CD4-positive, alpha-beta T cell (primary cell): ENCODE results near the gene ALPG. TPM values are rescaled to one million over a fixed set of nuclear protein-coding genes. Genes with fewer than 3 reads are reported as not detected.

Source experiments
- ATAC-seq: fragments of 200-7000 bp; cut with Tn5 transposase; one replicate; pipeline ENCODE4 v1.10.0; 2022; ENCODE audit warnings: mild to moderate bottlenecking; ENCODE audit not compliant: poor library complexity
- CTCF ChIA-PET: fragments of 350-600 bp; sonication (Branson Sonifier 250); formaldehyde crosslinking; loops from one replicate; lab custom pipeline; 2021; ENCODE audit warnings: antibody characterized with exemption, inconsistent platforms; lab: Charles Lee
- POLR2A ChIA-PET: fragments of 350-600 bp; sonication (Branson Sonifier 250); formaldehyde crosslinking; loops from one replicate; lab custom pipeline; 2021; ENCODE audit warnings: antibody characterized with exemption, inconsistent platforms; lab: Charles Lee
- DNase-seq, 14 experiments: peaks; one replicate each; pipeline ENCODE4 v3.0.0-alpha.2; 2013 to 2020; ENCODE audit warnings: mixed read lengths in 2 of 14
- H3K27ac ChIP-seq, 2 donors: one replicate each; pipeline versions ENCODE4 v1.5.1 to v1.7.0; 2013; ENCODE audit warnings: low read length in 2 of 2, low read depth in 1 of 2, mild to moderate bottlenecking in 1 of 2
- H3K27me3 ChIP-seq, 2 experiments: 1 replicate in 1 of 2; 2 replicates in 1 of 2; pipeline versions ENCODE4 v1.6.1 to v1.7.0; 2013; ENCODE audit warnings: low read length in 2 of 2, control low read depth in 1 of 2, mild to moderate bottlenecking in 1 of 2, moderate library complexity in 1 of 2; ENCODE audit not compliant: insufficient read depth in 2 of 2, control insufficient read depth in 1 of 2
- H3K36me3 ChIP-seq: one replicate; pipeline ENCODE4 v1.6.1; 2013; ENCODE audit warnings: low read length, control low read depth; ENCODE audit not compliant: insufficient read depth
- H3K4me1 ChIP-seq: one replicate; pipeline ENCODE4 v1.6.1; 2013; ENCODE audit warnings: low read length, control low read depth; ENCODE audit not compliant: insufficient read depth
- H3K4me3 ChIP-seq: one replicate; pipeline ENCODE4 v1.5.1; 2013; ENCODE audit warnings: mild to moderate bottlenecking, low read length, moderate library complexity
- H3K9me3 ChIP-seq, 2 experiments: 1 replicate in 1 of 2; 2 replicates in 1 of 2; pipeline versions ENCODE4 v1.6.1 to v1.7.0; 2013; ENCODE audit warnings: low read length in 2 of 2, mild to moderate bottlenecking in 2 of 2, control low read depth in 1 of 2, moderate library complexity in 1 of 2; ENCODE audit not compliant: control insufficient read depth in 1 of 2, insufficient read depth in 1 of 2
- H3K27ac Mint-ChIP-seq: one replicate; pipeline ENCODE4 v1.8.0; 2020; ENCODE audit warnings: mixed read lengths
- H3K27me3 Mint-ChIP-seq: one replicate; pipeline ENCODE4 v1.8.0; 2021; ENCODE audit warnings: mixed read lengths
- H3K36me3 Mint-ChIP-seq: one replicate; pipeline ENCODE4 v1.8.0; 2021; ENCODE audit warnings: low read depth, mixed read lengths
- H3K4me1 Mint-ChIP-seq: one replicate; pipeline ENCODE4 v1.8.0; 2021; ENCODE audit warnings: low read depth, mixed read lengths
- H3K4me3 Mint-ChIP-seq: one replicate; pipeline ENCODE4 v1.8.0; 2020; ENCODE audit warnings: mild to moderate bottlenecking, mixed read lengths
- H3K9me3 Mint-ChIP-seq: one replicate; pipeline ENCODE4 v1.8.0; 2020; ENCODE audit warnings: mixed read lengths
- CTCF ChIP-seq: fragments of 200-600 bp; IDR thresholded peaks from one replicate; pipeline ENCODE4 v1.8.0; 2022; ENCODE audit warnings: antibody characterized with exemption, mild to moderate bottlenecking
- intact Hi-C, 2 experiments: fragments of 100-400 bp; cut with DNase I in 1 of 2; cut with micrococcal nuclease in 1 of 2; formaldehyde crosslinking; loops; one replicate each; pipeline versions ENCODE4 v1.15.1 to v1.9.0; 2023 to 2025; cut with DNase I, micrococcal nuclease
- total RNA-seq, 174 experiments: library from RNA in 2 of 174; stranded (reverse) in 2 of 174; gene quantifications; one replicate each; pipeline ENCODE4 v1.2.3 and lab custom pipeline; 2021 to 2026

The ALPG gene
- total RNA-seq, 2 experiments from 2014 or later = not detected

- intact Hi-C loops = no loop called here
- no peak for TF ChIP-seq CTCF
- Histone ChIP-seq H3K27ac (no peak overlapping the region), H3K4me3 (no peak overlapping the region), H3K9me3 (peaks cover 0 to 21% of the 10 kb centered on the region in 2 experiments), H3K4me1 (peaks cover 23% of the 10 kb centered on the region), H3K36me3 (no peaks in the 10 kb centered on the region), H3K27me3 (peaks cover 47 to 52% of the 10 kb centered on the region in 2 experiments)
- no peak for ATAC-seq
- Mint-ChIP-seq H3K9me3 (peaks cover 3% of the 10 kb centered on the region), H3K4me1 (peaks cover 10% of the 10 kb centered on the region), H3K36me3 (no peaks in the 10 kb centered on the region), H3K27ac (no peak overlapping the region), H3K27me3 (peaks cover 62% of the 10 kb centered on the region), H3K4me3 (peak overlapping the region; percentile 34)
- POLR2A ChIA-PET = no interaction called here
- CTCF ChIA-PET = no interaction called here
- no peak for DNase-seq
Observed at GRCh38 chr2:232418466-232419244, 12.0 kb downstream of the ALPG start.

GRCh38 chr2:232419245-232420072 lies 12.8 kb downstream of the ALPG start:
- peaks cover 3% of the 10 kb centered on the region for H3K9me3 Mint-ChIP-seq
- H3K27ac Mint-ChIP-seq = no peak overlapping the region
- H3K27me3 Mint-ChIP-seq = peaks cover 60% of the 10 kb centered on the region
- Histone ChIP-seq H3K27ac (no peak overlapping the region), H3K36me3 (no peaks in the 10 kb centered on the region), H3K4me3 (no peak overlapping the region), H3K27me3 (peaks cover 47 to 53% of the 10 kb centered on the region in 2 experiments), H3K4me1 (peaks cover 23% of the 10 kb centered on the region), H3K9me3 (peaks cover 0 to 21% of the 10 kb centered on the region in 2 experiments)
- ChIA-PET CTCF (no interaction called here), POLR2A (no interaction called here)
- intact Hi-C loops = no loop called here
- H3K4me1 Mint-ChIP-seq = peaks cover 10% of the 10 kb centered on the region
- ATAC-seq (no peak), DNase-seq (no peak)
- no peaks in the 10 kb centered on the region for H3K36me3 Mint-ChIP-seq
- no peak for TF ChIP-seq CTCF
- peak overlapping the region; percentile 34 for H3K4me3 Mint-ChIP-seq

GRCh38 chr2:232420073-232420454 lies 13.4 kb downstream of the ALPG start:
- Histone ChIP-seq H3K27me3 (peaks cover 47 to 55% of the 10 kb centered on the region in 2 experiments), H3K4me3 (peak overlapping the region; percentile 24), H3K36me3 (no peaks in the 10 kb centered on the region), H3K27ac (no peak overlapping the region), H3K9me3 (peaks cover 0 to 21% of the 10 kb centered on the region in 2 experiments), H3K4me1 (peaks cover 23% of the 10 kb centered on the region)
- ChIA-PET CTCF (no interaction called here), POLR2A (no interaction called here)
- peaks cover 3% of the 10 kb centered on the region for H3K9me3 Mint-ChIP-seq
- no peak overlapping the region for H3K27ac Mint-ChIP-seq
- DNase-seq = no peak
- H3K4me3 Mint-ChIP-seq = no peak overlapping the region
- H3K4me1 Mint-ChIP-seq = peaks cover 10% of the 10 kb centered on the region
- TF ChIP-seq CTCF = no peak
- intact Hi-C loops = no loop called here
- ATAC-seq = no peak
- H3K27me3 Mint-ChIP-seq = peaks cover 60% of the 10 kb centered on the region
- no peaks in the 10 kb centered on the region for H3K36me3 Mint-ChIP-seq
